Measurements from ENCODE around the gene BRD3OS. TPM values are rescaled to one million over a fixed set of nuclear protein-coding genes. Genes with fewer than 3 reads are reported as not detected.

BRD3OS gene
- total and polyA plus RNA-seq, 2 of the 4 experiments (the other 2 are of a cell fraction): 15.8 to 20.7 TPM

- ChIA-PET CTCF (interaction anchor here (0.7 to 4.0 kb wide), 12 partner anchors 10 to 251 kb away, joined by 3 to 24 read pairs (median 4); no protein-coding TSS in a partner anchor), POLR2A (ENCODE audit: unreplicated experiment) (interaction anchor here (1.2 kb wide), 1 partner anchor 212 kb away, joined by 3 read pairs; no protein-coding TSS in a partner anchor)
- DNase-seq: no peak
- H3K4me1 ChIP-seq (ENCODE audit: control insufficient read depth, insufficient read depth, low read length): peaks cover 11% of the 10 kb centered on the region; the same call in 1 of the 2 replicates
- peaks cover 4% of the 10 kb centered on the region; the same call in 1 of the 2 replicates for H3K27me3 ChIP-seq (ENCODE audit: control insufficient read depth, insufficient read depth, low read length)
- peak overlapping the region; percentile 24 for H3K27ac ChIP-seq (ENCODE audit: insufficient read depth, low read length)
- peaks cover 0 to 34% of the 10 kb centered on the region in 2 experiments; a peak in 2 of 4 replicates for H3K79me1 ChIP-seq (ENCODE audit: low read depth in 1 of 2, low read length in 2 of 2)
- peaks cover 5% of the 10 kb centered on the region; the same call in 1 of the 2 replicates for H3K9me1 ChIP-seq (ENCODE audit: insufficient read depth, low read length)
- no peak for TF ChIP-seq BHLHE40 (IDR thresholded peaks at IDR 0.05; ENCODE audit: low read depth, low read length)
- TF ChIP-seq MAZ (IDR thresholded peaks at IDR 0.05; ENCODE audit: borderline replicate concordance, low read depth, low read length): no peak
- TF ChIP-seq POLR2A (IDR thresholded peaks at IDR 0.05; ENCODE audit: low read depth, low read length): no peak
- no peak for TF ChIP-seq RFX5 (IDR thresholded peaks at IDR 0.05; ENCODE audit: low read depth, low read length)
- no peak for TF ChIP-seq USF2 (IDR thresholded peaks at IDR 0.05; ENCODE audit: low read depth, low read length)
- no peak for TF ChIP-seq RCOR1 (IDR thresholded peaks at IDR 0.05; ENCODE audit: insufficient replicate concordance, low read length)
- TF ChIP-seq MXI1 (IDR thresholded peaks at IDR 0.05; ENCODE audit: borderline replicate concordance, low read depth, low read length): no peak
- TF ChIP-seq MAFK (IDR thresholded peaks at IDR 0.05; ENCODE audit: low read depth, low read length): no peak
- TF ChIP-seq CEBPB (IDR thresholded peaks at IDR 0.05; ENCODE audit: low read depth, low read length): no peak
- H2AK5ac ChIP-seq (ENCODE audit: low read depth, low read length): peak overlapping the region; percentile 24; the same call in 1 of the 2 replicates
- H2AFZ ChIP-seq (replicated peaks; ENCODE audit: low read length, poor library complexity): peak overlapping the region; percentile 96
- no peak overlapping the region for H3K23ac ChIP-seq (ENCODE audit: low read depth, low read length)
- peak overlapping the region; percentile 90; the same call in 1 of the 2 replicates for H3K4me2 ChIP-seq (ENCODE audit: low read depth, low read length)
- H3K36me3 ChIP-seq (ENCODE audit: control insufficient read depth, insufficient read depth, low read length): no peaks in the 10 kb centered on the region
- no peak overlapping the region for H3K9ac ChIP-seq (ENCODE audit: low read depth, low read length)
- H3K9me3 ChIP-seq (ENCODE audit: control insufficient read depth, insufficient read depth, low read length): no peaks in the 10 kb centered on the region
- H4K5ac ChIP-seq (ENCODE audit: low read depth, low read length): no peak overlapping the region
- peaks cover 30% of the 10 kb centered on the region for H4K20me1 ChIP-seq (ENCODE audit: insufficient read depth, low read length)
- H3K4ac ChIP-seq (ENCODE audit: low read depth, low read length): peak overlapping the region; percentile 36; the same call in 1 of the 2 replicates
- no peak overlapping the region for H2BK5ac ChIP-seq (ENCODE audit: low read depth, low read length, poor library complexity, severe bottlenecking)
- in situ Hi-C loops (cut with MboI; ENCODE audit: low sequenced_read_pairs) (loop anchor here (5.0 to 10.0 kb wide), 2 partner anchors 206 to 459 kb away; partner anchors contain the start of gene ADAMTSL2), dilution Hi-C loops (cut with HindIII; ENCODE audit: low sequenced_read_pairs, unreplicated experiment) (no loop called here), intact Hi-C loops (cut with micrococcal nuclease) (loop anchor here (1.0 to 5.0 kb wide), 3 partner anchors 200 to 586 kb away; no protein-coding TSS in a partner anchor)
- H2BK20ac ChIP-seq (ENCODE audit: low read depth, low read length): no peak overlapping the region
- no peak overlapping the region for H3K14ac ChIP-seq (replicated peaks; ENCODE audit: low read depth, low read length)
- H4K91ac ChIP-seq (ENCODE audit: insufficient read depth, low read depth, low read length): no peak overlapping the region
- peak overlapping the region; percentile 73; the same call in 1 of the 2 replicates for H3K4me3 ChIP-seq (ENCODE audit: insufficient read depth, low read depth, low read length)
- H2BK120ac ChIP-seq (ENCODE audit: low read depth, low read length): no peak overlapping the region
- WGBS, 2 experiments (ENCODE audit: extremely low coverage in 2 of 2, insufficient read length in 1 of 2): 61% methylated on average over 10 of the region's 16 CpGs; no CpG with 5 or more reads in 1 of the 2 experiments
- no TSS peak for BruUV-seq (replicated peaks)
- H3K18ac ChIP-seq (ENCODE audit: low read depth, low read length): no peak overlapping the region
- no peak for ATAC-seq (ENCODE audit: low read depth)
- H2AK9ac ChIP-seq (replicated peaks; ENCODE audit: low read depth, low read length, poor library complexity): peak overlapping the region; percentile 100
- no peak overlapping the region for H3K56ac ChIP-seq (ENCODE audit: extremely low read depth, insufficient read depth, low read length)
- no peak overlapping the region for H2BK15ac ChIP-seq (ENCODE audit: low read depth, low read length)
- no peak overlapping the region; a peak in 1 of 4 replicates for H4K8ac ChIP-seq (ENCODE audit: low read depth in 2 of 2, low read length in 2 of 2)
Observed at GRCh38 chr9:133993635-133994253, 31.5 kb upstream of the BRD3OS start.
